CD4-positive, CD25-positive, alpha-beta regulatory T cell (primary cell): Measurements from ENCODE around the gene TTC1. TPM values are rescaled to one million over a fixed set of nuclear protein-coding genes. Genes with fewer than 3 reads are reported as not detected.

Source experiments
- ATAC-seq, 2 donors: fragments of 150-1000 bp; cut with Tn5 transposase; one replicate each; pipeline ENCODE4 v1.10.0; 2021; ENCODE audit warnings: low read depth in 2 of 2, moderate number of reproducible peaks in 2 of 2, moderate library complexity in 1 of 2
- DNase-seq, 3 donors: peaks; one replicate each; pipeline versions ENCODE4 v3.0.0 to v3.0.0-alpha.2; 2012 to 2022; ENCODE audit warnings: mixed read lengths in 1 of 3
- H3K27ac ChIP-seq: one replicate; pipeline ENCODE4 v1.7.0; 2013; ENCODE audit warnings: mild to moderate bottlenecking, low read length; ENCODE audit not compliant: insufficient read depth, poor library complexity, severe bottlenecking
- H3K27me3 ChIP-seq: one replicate; pipeline ENCODE4 v1.7.0; 2013; ENCODE audit warnings: low read length; ENCODE audit not compliant: control insufficient read depth, insufficient read depth
- H3K36me3 ChIP-seq: one replicate; pipeline ENCODE4 v1.7.0; 2013; ENCODE audit warnings: mild to moderate bottlenecking, low read length, moderate library complexity; ENCODE audit not compliant: control insufficient read depth, insufficient read depth
- H3K4me1 ChIP-seq: 2 replicates; pipeline ENCODE4 v1.7.0; 2013; ENCODE audit warnings: mild to moderate bottlenecking, low read length; ENCODE audit not compliant: insufficient read depth, control insufficient read depth, poor library complexity, severe bottlenecking
- H3K4me3 ChIP-seq: one replicate; pipeline ENCODE4 v1.7.0; 2013; ENCODE audit warnings: low read depth, mild to moderate bottlenecking, low read length, moderate library complexity
- H3K9me3 ChIP-seq, 2 experiments: 1 replicate in 1 of 2; 2 replicates in 1 of 2; pipeline ENCODE4 v1.7.0; 2013; ENCODE audit warnings: low read length in 2 of 2, mild to moderate bottlenecking in 1 of 2, moderate library complexity in 1 of 2; ENCODE audit not compliant: control insufficient read depth in 2 of 2
- H3K27ac Mint-ChIP-seq, 3 donors: one replicate each; pipeline ENCODE4 v1.8.0; 2020 to 2022; ENCODE audit warnings: mild to moderate bottlenecking in 3 of 3, mixed read lengths in 3 of 3, moderate library complexity in 2 of 3
- H3K27me3 Mint-ChIP-seq: one replicate; pipeline ENCODE4 v1.8.0; 2022; ENCODE audit warnings: mild to moderate bottlenecking, mixed read lengths
- H3K36me3 Mint-ChIP-seq: one replicate; pipeline ENCODE4 v1.8.0; 2020; ENCODE audit warnings: mixed read lengths
- H3K4me1 Mint-ChIP-seq, 4 donors: one replicate each; pipeline ENCODE4 v1.8.0; 2020 to 2022; ENCODE audit warnings: mixed read lengths in 4 of 4, mild to moderate bottlenecking in 1 of 4
- H3K4me3 Mint-ChIP-seq, 4 donors: one replicate each; pipeline ENCODE4 v1.8.0; 2020 to 2022; ENCODE audit warnings: mild to moderate bottlenecking in 4 of 4, mixed read lengths in 4 of 4, moderate library complexity in 3 of 4
- H3K9me3 Mint-ChIP-seq, 7 donors: one replicate each; pipeline ENCODE4 v1.8.0; 2020 to 2022; ENCODE audit warnings: mixed read lengths in 7 of 7, mild to moderate bottlenecking in 3 of 7, moderate library complexity in 2 of 7
- polyA plus RNA-seq, 4 donors: library from polyadenylated mRNA; unstranded; fragments of 300-500 nt; fragmentation: Illumina TruSeq; gene quantifications; one replicate each; pipeline ENCODE4 v1.2.3, GENCODE V29; 2021
- total RNA-seq: library from RNA; stranded (reverse); gene quantifications from one replicate; pipeline ENCODE4 v1.2.3, GENCODE V29; 2022

TTC1 gene
- total and polyA plus RNA-seq, 5 donors from 2014 or later: 33.6 to 118 (median 105) TPM

GRCh38 chr5:160089531-160089930, 80.6 kb downstream of the TTC1 start:
- Mint-ChIP-seq H3K4me1 (peaks cover 2 to 31% (median 13%) of the 10 kb centered on the region in 4 donors), H3K27ac (peak overlapping the region in 1 of 3 donors; percentile 60), H3K27me3 (no peaks in the 10 kb centered on the region), H3K4me3 (no peak overlapping the region), H3K9me3 (no peaks in the 10 kb centered on the region), H3K36me3 (peaks cover 32% of the 10 kb centered on the region)
- no peak overlapping the region for H3K27ac ChIP-seq
- no peak for ATAC-seq
- H3K9me3 ChIP-seq: no peaks in the 10 kb centered on the region
- H3K4me3 ChIP-seq: no peak overlapping the region
- H3K4me1 ChIP-seq: no peaks in the 10 kb centered on the region
- DNase-seq: no peak
- H3K27me3 ChIP-seq: no peaks in the 10 kb centered on the region
- H3K36me3 ChIP-seq: peaks cover 25% of the 10 kb centered on the region

- Histone ChIP-seq H3K36me3 (peaks cover 25% of the 10 kb centered on the region), H3K9me3 (no peaks in the 10 kb centered on the region), H3K4me1 (no peaks in the 10 kb centered on the region), H3K4me3 (no peak overlapping the region), H3K27me3 (no peaks in the 10 kb centered on the region), H3K27ac (no peak overlapping the region)
- Mint-ChIP-seq H3K27me3 (no peaks in the 10 kb centered on the region), H3K4me3 (no peak overlapping the region), H3K36me3 (peaks cover 33% of the 10 kb centered on the region), H3K27ac (peak overlapping the region in 1 of 3 donors; percentile 60), H3K4me1 (peaks cover 3 to 31% (median 14%) of the 10 kb centered on the region in 4 donors), H3K9me3 (no peaks in the 10 kb centered on the region)
- no peak for ATAC-seq
- DNase-seq: no peak
Observed at GRCh38 chr5:160090059-160090458, 81.1 kb downstream of the TTC1 start.

GRCh38 chr5:160092514-160092913, 83.6 kb downstream of the TTC1 start:
- peaks cover 37% of the 10 kb centered on the region for H3K36me3 Mint-ChIP-seq
- Histone ChIP-seq H3K27me3 (no peaks in the 10 kb centered on the region), H3K9me3 (no peaks in the 10 kb centered on the region), H3K4me3 (no peak overlapping the region), H3K27ac (no peak overlapping the region), H3K36me3 (peaks cover 31% of the 10 kb centered on the region), H3K4me1 (no peaks in the 10 kb centered on the region)
- ATAC-seq: no peak
- H3K27me3 Mint-ChIP-seq: no peaks in the 10 kb centered on the region
- H3K4me1 Mint-ChIP-seq: peaks cover 8 to 31% (median 19%) of the 10 kb centered on the region in 4 donors
- DNase-seq: no peak
- no peaks in the 10 kb centered on the region for H3K9me3 Mint-ChIP-seq
- no peak overlapping the region for H3K27ac Mint-ChIP-seq
- H3K4me3 Mint-ChIP-seq: no peak overlapping the region

GRCh38 chr5:160092960-160093707, 84.2 kb downstream of the TTC1 start:
- Histone ChIP-seq H3K9me3 (no peaks in the 10 kb centered on the region), H3K4me3 (no peak overlapping the region), H3K27ac (no peak overlapping the region), H3K36me3 (peaks cover 31% of the 10 kb centered on the region), H3K4me1 (no peaks in the 10 kb centered on the region), H3K27me3 (no peaks in the 10 kb centered on the region)
- Mint-ChIP-seq H3K36me3 (peaks cover 40% of the 10 kb centered on the region), H3K4me1 (peaks cover 8 to 31% (median 19%) of the 10 kb centered on the region in 4 donors), H3K4me3 (no peak overlapping the region), H3K27ac (peak overlapping the region in 1 of 3 donors; percentile 44), H3K9me3 (no peaks in the 10 kb centered on the region), H3K27me3 (no peaks in the 10 kb centered on the region)
- DNase-seq: no peak
- no peak for ATAC-seq

GRCh38 chr5:160096178-160096577, 87.2 kb downstream of the TTC1 start:
- Histone ChIP-seq H3K4me3 (no peak overlapping the region), H3K9me3 (no peaks in the 10 kb centered on the region), H3K27me3 (no peaks in the 10 kb centered on the region), H3K36me3 (peaks cover 35% of the 10 kb centered on the region), H3K27ac (no peak overlapping the region), H3K4me1 (no peaks in the 10 kb centered on the region)
- Mint-ChIP-seq H3K9me3 (no peaks in the 10 kb centered on the region), H3K4me3 (no peak overlapping the region), H3K27me3 (no peaks in the 10 kb centered on the region), H3K4me1 (peaks cover 10 to 24% (median 17%) of the 10 kb centered on the region in 4 donors), H3K36me3 (peaks cover 40% of the 10 kb centered on the region), H3K27ac (no peak overlapping the region)
- DNase-seq (no peak), ATAC-seq (no peak)

GRCh38 chr5:160097991-160098390, 89.1 kb downstream of the TTC1 start:
- DNase-seq: no peak
- no peak overlapping the region for H3K27ac ChIP-seq
- Mint-ChIP-seq H3K4me1 (peaks cover 11 to 24% (median 16%) of the 10 kb centered on the region in 4 donors), H3K27me3 (no peaks in the 10 kb centered on the region), H3K9me3 (no peaks in the 10 kb centered on the region), H3K4me3 (no peak overlapping the region), H3K36me3 (peaks cover 28% of the 10 kb centered on the region), H3K27ac (peak overlapping the region in 1 of 3 donors; percentile 11)
- peaks cover 21% of the 10 kb centered on the region for H3K36me3 ChIP-seq
- H3K4me3 ChIP-seq: no peak overlapping the region
- ATAC-seq: no peak
- no peaks in the 10 kb centered on the region for H3K4me1 ChIP-seq
- no peaks in the 10 kb centered on the region for H3K27me3 ChIP-seq
- H3K9me3 ChIP-seq: no peaks in the 10 kb centered on the region

- Mint-ChIP-seq H3K27me3 (no peaks in the 10 kb centered on the region), H3K9me3 (no peaks in the 10 kb centered on the region), H3K36me3 (peaks cover 21% of the 10 kb centered on the region), H3K4me1 (peaks cover 21 to 47% (median 31%) of the 10 kb centered on the region in 4 donors), H3K4me3 (no peak overlapping the region), H3K27ac (peak overlapping the region in 2 of 3 donors; percentile 37 to 71)
- DNase-seq (peak in 1 of 3 donors; percentile 7), ATAC-seq (no peak)
- Histone ChIP-seq H3K4me1 (no peaks in the 10 kb centered on the region), H3K36me3 (peaks cover 17% of the 10 kb centered on the region), H3K4me3 (no peak overlapping the region), H3K27ac (no peak overlapping the region), H3K27me3 (no peaks in the 10 kb centered on the region), H3K9me3 (no peaks in the 10 kb centered on the region)
Observed at GRCh38 chr5:160105686-160106360, 96.9 kb downstream of the TTC1 start.
